ENCODE data around the gene TLR10.

The TLR10 gene

DNA sequence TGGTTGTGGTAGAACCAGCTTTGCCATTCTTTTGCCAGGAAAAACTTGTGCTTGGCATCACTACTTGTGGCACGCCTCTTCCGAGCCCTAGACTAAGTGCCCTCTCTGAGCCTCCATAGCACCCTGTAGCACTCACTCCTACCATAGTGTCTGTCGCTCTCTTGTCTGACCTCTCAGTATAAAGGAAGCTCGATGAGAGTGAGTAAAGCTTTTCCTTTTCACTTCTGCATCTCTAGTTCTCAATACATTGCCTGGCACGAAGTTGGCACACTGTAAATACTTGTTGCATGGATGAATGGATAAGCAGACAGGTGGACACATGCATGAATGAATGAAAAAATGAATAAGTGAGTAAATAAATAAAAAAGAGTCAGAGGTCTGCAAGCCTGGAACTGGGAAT, 48.3 kb downstream of the TLR10 start:
- no peak overlapping the region for H3K9ac ChIP-seq

DNA sequence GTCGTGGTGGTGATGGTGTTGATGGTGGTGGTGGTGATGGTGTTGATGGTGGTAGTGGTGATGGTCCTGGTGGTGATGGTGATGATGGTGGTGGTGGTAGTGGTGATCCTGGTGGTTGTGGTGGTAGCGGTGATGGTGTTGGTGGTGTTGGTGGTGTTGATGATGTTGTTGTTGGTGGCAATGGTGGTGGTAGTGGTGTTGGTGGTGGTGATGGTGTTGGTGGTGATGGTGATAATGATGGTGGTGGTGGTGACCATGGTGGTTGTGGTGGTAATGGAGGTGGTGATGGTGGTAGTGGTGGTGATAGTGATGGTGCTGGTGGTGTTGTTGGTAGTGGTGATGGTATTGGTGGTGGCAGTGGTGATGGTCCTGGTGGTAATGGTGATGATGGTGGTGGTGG, 49.1 kb downstream of the TLR10 start:
- Histone ChIP-seq H3K9ac (no peak overlapping the region), H3K27me3 (ENCODE audit: control insufficient read depth, insufficient read depth, low read length) (no peaks in the 10 kb centered on the region), H3K4me3 (ENCODE audit: low read depth, low read length) (no peak overlapping the region), H3K27ac (no peak overlapping the region), H3K4me2 (ENCODE audit: low read length) (no peak overlapping the region), H3K9me3 (ENCODE audit: control insufficient read depth, low read length) (no peaks in the 10 kb centered on the region), H3K36me3 (ENCODE audit: control insufficient read depth, insufficient read depth, low read length) (no peaks in the 10 kb centered on the region), H3K4me1 (no peaks in the 10 kb centered on the region), H3K79me2 (no peaks in the 10 kb centered on the region), H2AFZ (no peak overlapping the region)
- no peak for TF ChIP-seq CTCF (IDR thresholded peaks at IDR 0.05)

More for the DNA sequence above, 48.3 kb downstream of the TLR10 start:
- Histone ChIP-seq H3K27me3 (ENCODE audit: control insufficient read depth, insufficient read depth, low read length) (no peaks in the 10 kb centered on the region), H3K4me3 (ENCODE audit: low read depth, low read length) (no peak overlapping the region), H3K4me1 (no peaks in the 10 kb centered on the region), H3K79me2 (no peaks in the 10 kb centered on the region), H3K36me3 (ENCODE audit: control insufficient read depth, insufficient read depth, low read length) (no peaks in the 10 kb centered on the region), H3K27ac (no peak overlapping the region), H3K4me2 (ENCODE audit: low read length) (no peak overlapping the region), H2AFZ (no peak overlapping the region), H3K9me3 (ENCODE audit: control insufficient read depth, low read length) (no peaks in the 10 kb centered on the region)
- TF ChIP-seq CTCF (IDR thresholded peaks at IDR 0.05) = no peak

GRCh38 chr4:38730830-38731646, 51.8 kb downstream of the TLR10 start:
- no peaks in the 10 kb centered on the region for H3K9me3 ChIP-seq (ENCODE audit: control insufficient read depth, low read length)
- no peaks in the 10 kb centered on the region for H3K36me3 ChIP-seq (ENCODE audit: control insufficient read depth, insufficient read depth, low read length)
- no peak overlapping the region for H3K27ac ChIP-seq
- H3K4me1 ChIP-seq = no peaks in the 10 kb centered on the region
- TF ChIP-seq CTCF (IDR thresholded peaks at IDR 0.05) = peak; percentile 79
- H3K4me3 ChIP-seq (ENCODE audit: low read depth, low read length) = no peak overlapping the region
- H3K27me3 ChIP-seq (ENCODE audit: control insufficient read depth, insufficient read depth, low read length) = no peaks in the 10 kb centered on the region
- no peak overlapping the region for H3K9ac ChIP-seq
- no peaks in the 10 kb centered on the region for H3K79me2 ChIP-seq
- no peak overlapping the region for H3K4me2 ChIP-seq (ENCODE audit: low read length)
- H2AFZ ChIP-seq = no peak overlapping the region

DNA sequence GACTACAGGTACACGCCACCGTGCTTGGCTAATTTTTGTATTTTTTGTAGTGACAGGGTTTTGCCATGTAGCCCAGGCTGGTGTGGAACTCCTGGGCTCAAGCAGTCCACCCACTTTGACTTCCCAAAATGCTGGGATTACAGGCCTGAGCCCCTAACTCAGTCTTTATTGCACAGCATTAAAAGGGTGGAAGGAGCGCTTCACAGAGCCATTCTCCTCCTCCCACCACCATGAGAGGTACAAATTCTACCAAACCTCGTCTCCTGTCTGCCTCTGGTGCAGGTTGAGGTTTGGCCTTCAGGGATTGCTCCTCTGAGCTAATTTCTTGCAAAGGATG, 52.3 kb downstream of the TLR10 start:
- Histone ChIP-seq H3K9ac (no peak overlapping the region), H3K27me3 (ENCODE audit: control insufficient read depth, insufficient read depth, low read length) (no peaks in the 10 kb centered on the region)

More for the DNA sequence above, 52.3 kb downstream of the TLR10 start:
- TF ChIP-seq CTCF (IDR thresholded peaks at IDR 0.05) = no peak
- Histone ChIP-seq H3K27ac (no peak overlapping the region), H3K4me3 (ENCODE audit: low read depth, low read length) (no peak overlapping the region), H2AFZ (no peak overlapping the region), H3K4me2 (ENCODE audit: low read length) (no peak overlapping the region), H3K36me3 (ENCODE audit: control insufficient read depth, insufficient read depth, low read length) (no peaks in the 10 kb centered on the region), H3K9me3 (ENCODE audit: control insufficient read depth, low read length) (no peaks in the 10 kb centered on the region), H3K79me2 (no peaks in the 10 kb centered on the region), H3K4me1 (no peaks in the 10 kb centered on the region)

All from parathyroid adenoma (tissue), 2 donors.